Measurements from ENCODE around the gene AGBL1.

The AGBL1 gene

DNA sequence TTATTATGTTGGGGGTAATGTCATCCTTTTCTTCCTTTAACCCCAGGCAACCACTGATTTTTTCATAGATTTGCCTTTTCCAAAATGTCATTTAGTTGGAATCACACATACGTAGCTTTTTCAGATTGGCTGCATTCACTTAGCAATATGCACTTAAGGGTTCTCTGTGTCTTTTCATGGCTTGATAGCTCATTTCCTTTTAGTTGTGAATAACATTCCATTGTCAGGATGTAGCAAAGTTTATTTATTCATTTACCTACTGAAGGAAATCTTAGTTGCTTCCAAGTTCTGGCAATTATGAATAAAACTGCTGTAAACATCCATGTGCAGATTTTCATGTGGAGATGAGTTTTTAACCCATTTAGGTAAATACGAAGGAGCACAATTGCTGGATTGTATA, 125.4 kb downstream of the AGBL1 start:
- TF ChIP-seq CTCF (IDR thresholded peaks at IDR 0.05; ENCODE audit: borderline replicate concordance, insufficient read depth, low read depth, low read length) = no peak
- no peak overlapping the region for H3K4me3 ChIP-seq (ENCODE audit: low read depth, low read length)

- peak; percentile 28; the same call in 1 of the 2 replicates for TF ChIP-seq CTCF (IDR thresholded peaks at IDR 0.05; ENCODE audit: borderline replicate concordance, insufficient read depth, low read depth, low read length)
- no peak overlapping the region for H3K4me3 ChIP-seq (ENCODE audit: low read depth, low read length)
Observed at GRCh38 chr15:86213420-86213819, 133.7 kb downstream of the AGBL1 start.

- TF ChIP-seq CTCF (IDR thresholded peaks at IDR 0.05; ENCODE audit: borderline replicate concordance, insufficient read depth, low read depth, low read length) = no peak
- no peak overlapping the region for H3K4me3 ChIP-seq (ENCODE audit: low read depth, low read length)
Observed at GRCh38 chr15:86213888-86214287, 134.2 kb downstream of the AGBL1 start.

GRCh38 chr15:86221119-86221518, 141.4 kb downstream of the AGBL1 start:
- no peak overlapping the region for H3K4me3 ChIP-seq (ENCODE audit: low read depth, low read length)
- TF ChIP-seq CTCF (IDR thresholded peaks at IDR 0.05; ENCODE audit: borderline replicate concordance, insufficient read depth, low read depth, low read length) = no peak

DNA sequence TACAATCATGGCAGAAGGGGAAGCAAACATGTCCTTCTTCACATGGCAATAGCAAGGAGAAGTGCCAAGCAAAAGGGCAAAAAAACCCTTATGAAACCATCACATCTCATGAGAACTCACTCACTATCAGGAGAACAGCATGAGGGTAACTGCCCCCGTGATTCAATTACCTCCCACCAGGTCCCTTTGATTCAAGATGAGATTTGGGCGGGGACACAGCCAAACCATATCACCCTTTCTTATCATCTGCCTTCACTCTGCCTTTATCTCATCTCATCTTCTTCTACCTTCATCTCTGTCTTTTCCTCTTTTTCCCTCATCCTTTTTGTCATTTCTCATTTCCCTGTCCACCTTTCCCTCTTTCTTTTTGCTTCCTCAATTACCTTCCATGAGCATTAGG, 149.6 kb downstream of the AGBL1 start:
- H3K4me3 ChIP-seq (ENCODE audit: low read depth, low read length) = no peak overlapping the region
- no peak for TF ChIP-seq CTCF (IDR thresholded peaks at IDR 0.05; ENCODE audit: borderline replicate concordance, insufficient read depth, low read depth, low read length)

DNA sequence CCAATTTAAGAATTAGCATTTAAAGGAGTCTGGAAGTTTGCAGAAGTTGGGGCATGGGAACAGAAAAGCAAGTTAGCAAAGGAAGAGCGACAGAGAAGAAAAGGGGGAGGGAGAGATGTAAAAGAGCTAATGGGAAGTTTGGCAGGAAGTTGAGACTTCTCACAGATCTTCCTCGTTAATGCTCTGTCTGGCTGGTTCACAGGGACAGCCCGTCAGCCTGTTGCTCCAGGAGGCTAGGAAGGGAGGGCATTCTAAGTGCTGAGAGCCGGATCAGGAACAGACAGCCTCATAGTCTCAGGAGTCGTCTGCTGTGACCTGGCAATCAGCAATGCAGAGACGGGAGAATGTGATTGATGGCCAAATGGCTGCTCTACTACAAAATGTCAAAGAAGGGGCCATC, 150.3 kb downstream of the AGBL1 start:
- no peak overlapping the region for H3K4me3 ChIP-seq (ENCODE audit: low read depth, low read length)
- no peak for TF ChIP-seq CTCF (IDR thresholded peaks at IDR 0.05; ENCODE audit: borderline replicate concordance, insufficient read depth, low read depth, low read length)

GRCh38 chr15:86231864-86232721, 152.4 kb downstream of the AGBL1 start:
- TF ChIP-seq CTCF (IDR thresholded peaks at IDR 0.05; ENCODE audit: borderline replicate concordance, insufficient read depth, low read depth, low read length) = peak; percentile 46
- H3K4me3 ChIP-seq (ENCODE audit: low read depth, low read length) = no peak overlapping the region

All from GM12875 (cell line).